ENCODE data around the gene DHCR24.

Gene DHCR24

DNA sequence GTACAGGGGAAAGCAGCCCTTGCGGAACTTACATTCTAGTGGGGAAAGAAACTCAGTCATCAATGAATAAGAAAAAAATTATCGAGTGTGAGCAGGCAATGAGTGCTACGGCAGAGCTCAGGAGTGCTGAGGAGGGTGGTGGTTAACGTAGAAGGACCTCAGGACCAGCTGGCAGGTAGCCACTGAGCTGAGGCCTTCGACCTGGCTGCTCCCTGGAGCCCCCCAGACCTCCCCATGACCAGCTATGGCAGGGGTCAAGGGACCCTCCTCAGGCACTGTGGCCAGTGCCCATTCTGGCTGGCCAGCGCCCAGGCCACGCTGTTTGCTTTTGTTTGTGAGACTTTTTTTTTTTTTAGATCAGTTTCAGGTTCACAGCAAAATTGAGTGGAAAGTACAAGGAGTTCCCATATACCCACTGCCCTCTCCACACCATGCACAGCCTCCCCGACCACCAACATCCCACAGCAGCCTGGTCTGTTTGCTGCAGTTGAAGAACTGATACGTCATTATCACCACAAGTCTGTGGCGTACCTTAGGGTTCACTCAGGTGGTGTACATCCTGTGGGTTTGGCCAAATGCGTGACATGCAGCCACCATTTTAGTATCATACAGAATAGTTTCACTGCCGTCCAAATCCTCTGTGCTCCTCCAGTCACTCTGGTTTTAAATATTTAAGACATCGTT is 74.1 kb downstream of the DHCR24 start:
- H3K79me1 ChIP-seq (ENCODE audit: low read length), result no peaks in the 10 kb centered on the region
- H3K27me3 ChIP-seq (ENCODE audit: insufficient read depth, low read length), result no peaks in the 10 kb centered on the region
- H2BK120ac ChIP-seq (ENCODE audit: insufficient read depth, low read length, poor library complexity), result no peak overlapping the region
- H3K4ac ChIP-seq (ENCODE audit: low read depth, low read length), result no peak overlapping the region
- no peak overlapping the region for H4K8ac ChIP-seq (ENCODE audit: low read depth, low read length)
- no peaks in the 10 kb centered on the region for H3K4me1 ChIP-seq (ENCODE audit: control insufficient read depth in 1 of 2, insufficient read depth in 2 of 2, low read length in 2 of 2)
- no peak overlapping the region for H2AK5ac ChIP-seq (ENCODE audit: low read length)
- DNase-seq, result no peak
- no peak overlapping the region for H3K14ac ChIP-seq (ENCODE audit: low read length)
- no peak overlapping the region for H3K27ac ChIP-seq (ENCODE audit: low read depth, low read length)
- no peak overlapping the region for H3K4me3 ChIP-seq (ENCODE audit: low read depth, low read length)
- no peak overlapping the region for H3K9ac ChIP-seq (ENCODE audit: low read length)
- WGBS (ENCODE audit: extremely low coverage, insufficient coverage, insufficient read length), result no CpG with 5 or more reads among the region's 13 CpGs
- H3K36me3 ChIP-seq (ENCODE audit: control insufficient read depth in 1 of 2, insufficient read depth in 2 of 2, low read length in 2 of 2), result no peaks in the 10 kb centered on the region
- no peak overlapping the region for H3K23ac ChIP-seq (ENCODE audit: low read length)
- H2BK12ac ChIP-seq (ENCODE audit: low read length), result no peak overlapping the region
- H2AFZ ChIP-seq (ENCODE audit: insufficient read depth, low read length, poor library complexity), result no peak overlapping the region
- H3K9me3 ChIP-seq (ENCODE audit: insufficient read depth, low read depth, low read length), result no peaks in the 10 kb centered on the region
- no peak overlapping the region for H4K91ac ChIP-seq (ENCODE audit: low read depth, low read length)
- H3K18ac ChIP-seq (ENCODE audit: low read length), result no peak overlapping the region
- H3K4me2 ChIP-seq (ENCODE audit: low read length), result no peak overlapping the region
- no peak overlapping the region for H2BK5ac ChIP-seq (ENCODE audit: low read depth, low read length, poor library complexity)
- no peak overlapping the region for H4K12ac ChIP-seq (ENCODE audit: low read depth, low read length)
- no peaks in the 10 kb centered on the region for H3K79me2 ChIP-seq (ENCODE audit: control insufficient read depth, insufficient read depth, low read length, poor library complexity)

DNA sequence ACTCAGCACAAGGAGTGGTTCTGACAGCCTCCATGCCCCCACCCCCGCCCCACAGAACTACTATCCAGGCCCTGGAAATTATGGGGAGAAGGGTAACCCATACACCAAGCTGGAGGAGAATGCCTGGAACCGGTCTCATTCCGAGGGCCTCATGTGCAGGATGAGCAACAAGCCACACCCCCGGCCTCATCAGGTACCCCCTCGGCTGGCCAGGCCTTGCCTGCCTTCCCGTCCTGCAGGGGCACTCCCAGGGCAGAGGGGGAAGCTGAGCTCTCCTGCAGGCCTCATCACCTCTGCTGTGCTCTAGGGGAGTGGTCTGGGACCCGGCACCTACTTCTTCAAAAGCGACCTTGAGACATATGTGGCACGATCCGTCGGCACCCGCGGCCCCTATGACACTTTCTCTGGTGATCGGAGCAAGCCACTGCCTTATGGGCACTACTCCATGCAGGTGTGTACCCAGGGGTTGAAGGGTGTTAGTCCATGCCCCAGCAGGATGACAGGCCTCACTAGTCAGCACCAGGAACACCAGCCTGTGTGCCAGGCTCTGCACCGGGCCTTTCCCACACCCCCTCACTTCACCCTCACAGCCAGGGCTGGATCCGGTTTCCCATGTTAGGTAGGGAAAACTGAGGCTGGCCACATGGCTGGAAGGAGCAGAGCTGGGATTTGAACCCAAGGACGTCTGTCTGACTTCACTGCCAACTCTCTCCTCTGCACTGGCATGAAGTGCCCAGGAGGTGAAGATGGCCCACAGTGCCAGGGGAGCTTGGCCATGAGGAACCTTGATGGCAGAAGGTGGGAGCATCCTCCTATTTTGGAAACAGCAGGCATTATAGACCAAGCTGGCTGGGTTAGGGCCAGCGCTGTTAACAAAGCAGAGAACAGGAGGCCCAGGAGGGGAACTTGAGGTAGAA is 75.0 kb downstream of the DHCR24 start:
- H3K27me3 ChIP-seq (ENCODE audit: insufficient read depth, low read length), result no peaks in the 10 kb centered on the region
- WGBS (ENCODE audit: extremely low coverage, insufficient coverage, insufficient read length), result no CpG with 5 or more reads among the region's 18 CpGs
- no peak for DNase-seq

GRCh38 chr1:54811066-54811465 is 75.9 kb downstream of the DHCR24 start:
- H3K4me2 ChIP-seq (ENCODE audit: low read length), result no peak overlapping the region
- no peak overlapping the region for H3K23ac ChIP-seq (ENCODE audit: low read length)
- no peak overlapping the region for H4K8ac ChIP-seq (ENCODE audit: low read depth, low read length)
- no peak overlapping the region for H2BK5ac ChIP-seq (ENCODE audit: low read depth, low read length, poor library complexity)
- no peak overlapping the region for H3K18ac ChIP-seq (ENCODE audit: low read length)
- no peak overlapping the region for H2AFZ ChIP-seq (ENCODE audit: insufficient read depth, low read length, poor library complexity)
- H3K36me3 ChIP-seq (ENCODE audit: control insufficient read depth in 1 of 2, insufficient read depth in 2 of 2, low read length in 2 of 2), result no peaks in the 10 kb centered on the region
- no peaks in the 10 kb centered on the region for H3K79me1 ChIP-seq (ENCODE audit: low read length)
- no peak overlapping the region for H2BK120ac ChIP-seq (ENCODE audit: insufficient read depth, low read length, poor library complexity)
- no CpG with 5 or more reads among the region's 5 CpGs for WGBS (ENCODE audit: extremely low coverage, insufficient coverage, insufficient read length)
- no peaks in the 10 kb centered on the region for H3K79me2 ChIP-seq (ENCODE audit: control insufficient read depth, insufficient read depth, low read length, poor library complexity)
- no peak overlapping the region for H2AK5ac ChIP-seq (ENCODE audit: low read length)
- H3K9ac ChIP-seq (ENCODE audit: low read length), result no peak overlapping the region
- H2BK12ac ChIP-seq (ENCODE audit: low read length), result no peak overlapping the region
- H3K4me1 ChIP-seq (ENCODE audit: control insufficient read depth in 1 of 2, insufficient read depth in 2 of 2, low read length in 2 of 2), result no peaks in the 10 kb centered on the region
- H3K27ac ChIP-seq (ENCODE audit: low read depth, low read length), result no peak overlapping the region
- H3K14ac ChIP-seq (ENCODE audit: low read length), result no peak overlapping the region
- no peak overlapping the region for H4K91ac ChIP-seq (ENCODE audit: low read depth, low read length)
- no peaks in the 10 kb centered on the region for H3K27me3 ChIP-seq (ENCODE audit: insufficient read depth, low read length)
- H4K12ac ChIP-seq (ENCODE audit: low read depth, low read length), result no peak overlapping the region
- H3K4ac ChIP-seq (ENCODE audit: low read depth, low read length), result no peak overlapping the region
- no peaks in the 10 kb centered on the region for H3K9me3 ChIP-seq (ENCODE audit: insufficient read depth, low read depth, low read length)
- no peak overlapping the region for H3K4me3 ChIP-seq (ENCODE audit: low read depth, low read length)
- no peak for DNase-seq

More for the DNA sequence above, 75.0 kb downstream of the DHCR24 start:
- Histone ChIP-seq H4K91ac (ENCODE audit: low read depth, low read length) (no peak overlapping the region), H4K12ac (ENCODE audit: low read depth, low read length) (no peak overlapping the region), H3K4me2 (ENCODE audit: low read length) (no peak overlapping the region), H3K4me3 (ENCODE audit: low read depth, low read length) (no peak overlapping the region), H2AFZ (ENCODE audit: insufficient read depth, low read length, poor library complexity) (no peak overlapping the region), H3K79me2 (ENCODE audit: control insufficient read depth, insufficient read depth, low read length, poor library complexity) (no peaks in the 10 kb centered on the region), H2AK5ac (ENCODE audit: low read length) (no peak overlapping the region), H3K4me1 (ENCODE audit: control insufficient read depth in 1 of 2, insufficient read depth in 2 of 2, low read length in 2 of 2) (no peaks in the 10 kb centered on the region), H2BK120ac (ENCODE audit: insufficient read depth, low read length, poor library complexity) (no peak overlapping the region), H3K79me1 (ENCODE audit: low read length) (no peaks in the 10 kb centered on the region), H3K4ac (ENCODE audit: low read depth, low read length) (no peak overlapping the region), H4K8ac (ENCODE audit: low read depth, low read length) (no peak overlapping the region), H3K23ac (ENCODE audit: low read length) (no peak overlapping the region), H3K18ac (ENCODE audit: low read length) (no peak overlapping the region), H3K9ac (ENCODE audit: low read length) (no peak overlapping the region), H2BK12ac (ENCODE audit: low read length) (no peak overlapping the region), H3K14ac (ENCODE audit: low read length) (no peak overlapping the region), H3K9me3 (ENCODE audit: insufficient read depth, low read depth, low read length) (no peaks in the 10 kb centered on the region), H2BK5ac (ENCODE audit: low read depth, low read length, poor library complexity) (no peak overlapping the region), H3K36me3 (ENCODE audit: control insufficient read depth in 1 of 2, insufficient read depth in 2 of 2, low read length in 2 of 2) (no peaks in the 10 kb centered on the region), H3K27ac (ENCODE audit: low read depth, low read length) (no peak overlapping the region)

DNA sequence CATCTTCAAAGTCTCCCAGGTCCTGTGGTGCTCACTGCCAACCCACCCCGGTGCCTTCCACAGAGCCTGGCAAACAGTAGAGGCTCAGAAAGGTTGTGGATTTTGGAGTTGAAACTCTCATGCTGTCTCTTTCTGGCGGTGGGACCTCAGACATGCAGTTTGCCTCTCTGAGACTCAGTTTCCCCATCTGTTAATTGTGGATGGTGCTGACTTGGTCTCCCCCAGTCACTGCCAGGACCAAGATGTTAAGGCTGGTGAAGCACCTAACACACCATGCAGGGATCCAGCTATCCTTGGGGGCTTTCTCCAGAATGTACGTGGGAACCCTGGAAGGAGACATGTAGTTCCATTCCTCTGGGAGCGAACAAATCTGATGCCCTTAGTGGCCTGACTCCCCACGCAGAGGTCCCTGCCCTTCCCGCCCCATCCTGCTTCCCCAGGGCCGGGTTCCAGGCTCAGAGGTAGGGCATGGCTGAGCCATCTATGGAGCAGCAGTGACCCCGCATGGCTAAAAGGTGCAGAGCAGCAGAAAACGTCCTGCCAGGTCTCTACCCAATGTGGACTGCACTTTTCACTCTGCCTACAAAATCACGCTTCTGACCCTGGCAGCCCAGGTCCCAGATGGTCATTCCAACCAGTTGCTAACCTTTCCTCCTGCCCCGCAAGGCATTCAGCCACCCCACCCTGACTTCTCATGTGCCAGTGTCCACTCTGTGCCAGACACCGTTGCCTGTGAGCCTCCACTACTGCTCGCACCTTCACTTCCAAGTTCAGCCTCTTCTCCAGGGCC is 76.6 kb downstream of the DHCR24 start:
- Histone ChIP-seq H3K27ac (ENCODE audit: low read depth, low read length) (no peak overlapping the region), H3K18ac (ENCODE audit: low read length) (no peak overlapping the region), H2BK12ac (ENCODE audit: low read length) (no peak overlapping the region)

More for the DNA sequence above, 76.6 kb downstream of the DHCR24 start:
- H2BK5ac ChIP-seq (ENCODE audit: low read depth, low read length, poor library complexity), result no peak overlapping the region
- no peak overlapping the region for H2BK120ac ChIP-seq (ENCODE audit: insufficient read depth, low read length, poor library complexity)
- H3K4me3 ChIP-seq (ENCODE audit: low read depth, low read length), result no peak overlapping the region
- no peak overlapping the region for H3K23ac ChIP-seq (ENCODE audit: low read length)
- no peak overlapping the region for H4K91ac ChIP-seq (ENCODE audit: low read depth, low read length)
- H4K8ac ChIP-seq (ENCODE audit: low read depth, low read length), result no peak overlapping the region
- no peak overlapping the region for H2AK5ac ChIP-seq (ENCODE audit: low read length)
- no CpG with 5 or more reads among the region's 13 CpGs for WGBS (ENCODE audit: extremely low coverage, insufficient coverage, insufficient read length)
- H3K14ac ChIP-seq (ENCODE audit: low read length), result no peak overlapping the region
- DNase-seq, result peak; percentile 41 to 75
- no peak overlapping the region for H3K9ac ChIP-seq (ENCODE audit: low read length)
- H2AFZ ChIP-seq (ENCODE audit: insufficient read depth, low read length, poor library complexity), result no peak overlapping the region
- H3K79me2 ChIP-seq (ENCODE audit: control insufficient read depth, insufficient read depth, low read length, poor library complexity), result no peaks in the 10 kb centered on the region
- no peaks in the 10 kb centered on the region for H3K27me3 ChIP-seq (ENCODE audit: insufficient read depth, low read length)
- no peaks in the 10 kb centered on the region for H3K4me1 ChIP-seq (ENCODE audit: control insufficient read depth in 1 of 2, insufficient read depth in 2 of 2, low read length in 2 of 2)
- H3K4me2 ChIP-seq (ENCODE audit: low read length), result no peak overlapping the region
- no peak overlapping the region for H4K12ac ChIP-seq (ENCODE audit: low read depth, low read length)
- no peaks in the 10 kb centered on the region for H3K79me1 ChIP-seq (ENCODE audit: low read length)
- no peaks in the 10 kb centered on the region for H3K9me3 ChIP-seq (ENCODE audit: insufficient read depth, low read depth, low read length)
- H3K36me3 ChIP-seq (ENCODE audit: control insufficient read depth in 1 of 2, insufficient read depth in 2 of 2, low read length in 2 of 2), result no peaks in the 10 kb centered on the region
- no peak overlapping the region for H3K4ac ChIP-seq (ENCODE audit: low read depth, low read length)

All from trophoblast cell (in vitro differentiated cells and primary cell).